ENCODE measurements around the gene CCHCR1. TPM values are rescaled to one million over a fixed set of nuclear protein-coding genes. Genes with fewer than 3 reads are reported as not detected.
A peak's percentile ranks its signal among the peaks of the same experiment; 100 is the strongest.

Gene CCHCR1
- total RNA-seq, 1 experiment from 2014 or later = 45.5 TPM

DNA sequence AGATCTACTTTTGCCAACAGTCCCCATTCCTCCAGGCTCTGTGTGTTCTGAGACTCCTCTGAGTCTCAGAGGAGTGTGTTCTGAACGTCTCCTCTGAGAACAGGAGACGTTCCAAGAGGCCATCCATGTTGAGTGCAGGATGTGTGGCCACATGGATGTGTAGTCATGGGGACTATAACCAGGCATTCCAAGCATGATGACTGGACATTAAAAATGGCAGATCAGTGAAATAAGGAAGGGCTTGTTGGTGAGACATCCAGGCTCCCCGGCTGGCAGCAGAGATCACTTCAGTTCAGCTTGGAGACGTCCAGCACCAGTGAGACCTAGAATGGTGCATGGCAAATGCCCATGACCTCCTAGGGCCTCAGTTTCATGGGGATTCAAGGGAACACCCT is 47.1 kb upstream of the CCHCR1 start:
- Mint-ChIP-seq H3K4me1 (peaks cover 23 to 24% of the 10 kb centered on the region in 2 experiments), H3K36me3 (ENCODE audit: insufficient read depth in 1 of 3, low read depth in 3 of 3) (peaks cover 4 to 9% (median 5%) of the 10 kb centered on the region in 3 experiments; a peak in 5 of 7 replicates), H3K4me3 (no peak overlapping the region), H3K27me3 (ENCODE audit: low read depth) (peaks cover 6% of the 10 kb centered on the region; the same call in 1 of the 2 replicates), H3K9me3 (peaks cover 5 to 7% of the 10 kb centered on the region in 2 experiments), H3K27ac (peak overlapping the region in 1 of 3 experiments; percentile 37; a peak in 2 of 7 replicates)
- Histone ChIP-seq H2BK20ac (ENCODE audit: low read depth, low read length, poor library complexity, severe bottlenecking) (no peak overlapping the region), H3K9me3 (ENCODE audit: control insufficient read depth, low read depth, low read length) (no peaks in the 10 kb centered on the region), H4K20me1 (ENCODE audit: control insufficient read depth, insufficient read depth, insufficient read length) (no peaks in the 10 kb centered on the region), H3K4me1 (ENCODE audit: insufficient read depth, low read length) (peaks cover 13% of the 10 kb centered on the region; the same call in 1 of the 2 replicates), H3K23ac (ENCODE audit: insufficient read length, low read depth, low read length) (no peak overlapping the region), H3K14ac (ENCODE audit: insufficient read depth, low read length) (no peak overlapping the region), H3K79me2 (ENCODE audit: insufficient read depth, low read length) (no peaks in the 10 kb centered on the region), H2AK5ac (ENCODE audit: insufficient read length, low read length) (no peak overlapping the region), H3T11ph (ENCODE audit: low read length) (no peak overlapping the region), H2BK120ac (ENCODE audit: low read depth, low read length, poor library complexity, severe bottlenecking) (no peak overlapping the region), H3K27ac (ENCODE audit: insufficient read length, low read depth, low read length) (no peak overlapping the region), H2BK5ac (ENCODE audit: insufficient read length, low read length) (no peak overlapping the region), H3K4ac (ENCODE audit: low read depth, low read length) (no peak overlapping the region), H3K27me3 (ENCODE audit: insufficient read depth, low read length) (no peaks in the 10 kb centered on the region), H2BK12ac (ENCODE audit: insufficient read length, low read depth, low read length) (no peak overlapping the region), H2BK15ac (ENCODE audit: low read depth, low read length) (no peak overlapping the region), H3K18ac (ENCODE audit: insufficient read length, low read depth, low read length) (no peak overlapping the region), H3K4me2 (ENCODE audit: insufficient read depth, insufficient read length, low read length) (no peak overlapping the region), H2AFZ (ENCODE audit: low read length) (no peak overlapping the region), H3K9ac (ENCODE audit: extremely low read depth, insufficient read length, low read length) (no peak overlapping the region), H3K79me1 (ENCODE audit: insufficient read depth, low read depth, low read length, poor library complexity, severe bottlenecking) (no peaks in the 10 kb centered on the region), H3K23me2 (ENCODE audit: insufficient read length, low read depth, low read length, poor library complexity, severe bottlenecking) (peaks cover 4% of the 10 kb centered on the region), H3K56ac (ENCODE audit: insufficient read length, low read depth, low read length) (no peak overlapping the region), H4K91ac (ENCODE audit: insufficient read length, low read depth, low read length) (no peak overlapping the region), H4K8ac (replicated peaks; ENCODE audit: insufficient read length, low read depth, low read length) (no peak overlapping the region), H4K5ac (ENCODE audit: insufficient read length, low read depth, low read length) (no peak overlapping the region)
- no peak for DNase-seq
- WGBS (ENCODE audit: extremely low coverage, insufficient read length, low lambda C conversion rate) = no CpG with 5 or more reads among the region's 4 CpGs
- TF ChIP-seq CTCF (conservative IDR thresholded peaks at IDR 0.05) = no peak
